ENCODE results near the gene USP13. TPM values are rescaled to one million over a fixed set of nuclear protein-coding genes. Genes with fewer than 3 reads are reported as not detected.

USP13 gene
- total and polyA plus RNA-seq, 2 donors (not counting 3 experiments of a cell fraction or from before 2014, with no cell fraction given) = 5.8 to 24.0 TPM

DNA sequence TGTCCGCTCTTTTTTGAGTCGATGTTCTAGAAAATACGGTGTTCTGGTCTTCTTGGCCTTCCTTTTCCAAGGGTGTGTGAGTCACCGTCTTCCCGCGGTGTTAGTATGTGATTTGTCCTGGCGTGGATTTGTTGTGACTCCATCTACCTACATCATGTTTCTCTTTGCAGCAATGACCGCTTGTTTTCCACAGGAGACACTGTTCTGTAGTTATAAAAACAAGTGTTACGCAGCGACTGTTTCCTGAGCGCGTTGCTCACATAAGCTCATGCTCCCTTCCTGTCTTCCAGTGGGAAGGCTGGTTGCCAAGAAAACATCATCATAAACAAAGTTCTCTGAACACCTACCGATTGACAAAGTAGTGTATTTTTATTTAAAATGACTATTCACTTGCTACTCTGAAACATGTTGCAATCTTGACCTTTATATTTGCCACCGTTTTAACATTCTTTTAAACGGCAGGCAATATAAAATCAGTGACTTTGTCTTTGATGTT lies 19.0 kb downstream of the USP13 start:
- TF ChIP-seq POLR2A (IDR thresholded peaks at IDR 0.05; ENCODE audit: low read depth, low read length) (no peak), POLR2AphosphoS5 (IDR thresholded peaks at IDR 0.05; ENCODE audit: insufficient read depth, low read depth, low read length) (peak; percentile 50), EZH2 (IDR thresholded peaks at IDR 0.05; ENCODE audit: borderline replicate concordance, low read depth, low read length, severe bottlenecking) (no peak), MYC (IDR thresholded peaks at IDR 0.05; ENCODE audit: low read depth, low read length) (peak; percentile 58), JUN (IDR thresholded peaks at IDR 0.05; ENCODE audit: borderline replicate concordance, insufficient read depth, insufficient read length, low read depth) (peak; percentile 98), FOS (IDR thresholded peaks at IDR 0.05; ENCODE audit: borderline replicate concordance, insufficient read depth, low read length) (peak; percentile 81)
- TF ChIP-seq, protein P1, sequence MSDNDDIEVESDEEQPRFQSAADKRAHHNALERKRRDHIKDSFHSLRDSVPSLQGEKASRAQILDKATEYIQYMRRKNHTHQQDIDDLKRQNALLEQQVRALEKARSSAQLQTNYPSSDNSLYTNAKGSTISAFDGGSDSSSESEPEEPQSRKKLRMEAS (IDR thresholded peaks at IDR 0.05; ENCODE audit: insufficient read depth, insufficient read length) = peak; percentile 43
- TF ChIP-seq, protein P2, sequence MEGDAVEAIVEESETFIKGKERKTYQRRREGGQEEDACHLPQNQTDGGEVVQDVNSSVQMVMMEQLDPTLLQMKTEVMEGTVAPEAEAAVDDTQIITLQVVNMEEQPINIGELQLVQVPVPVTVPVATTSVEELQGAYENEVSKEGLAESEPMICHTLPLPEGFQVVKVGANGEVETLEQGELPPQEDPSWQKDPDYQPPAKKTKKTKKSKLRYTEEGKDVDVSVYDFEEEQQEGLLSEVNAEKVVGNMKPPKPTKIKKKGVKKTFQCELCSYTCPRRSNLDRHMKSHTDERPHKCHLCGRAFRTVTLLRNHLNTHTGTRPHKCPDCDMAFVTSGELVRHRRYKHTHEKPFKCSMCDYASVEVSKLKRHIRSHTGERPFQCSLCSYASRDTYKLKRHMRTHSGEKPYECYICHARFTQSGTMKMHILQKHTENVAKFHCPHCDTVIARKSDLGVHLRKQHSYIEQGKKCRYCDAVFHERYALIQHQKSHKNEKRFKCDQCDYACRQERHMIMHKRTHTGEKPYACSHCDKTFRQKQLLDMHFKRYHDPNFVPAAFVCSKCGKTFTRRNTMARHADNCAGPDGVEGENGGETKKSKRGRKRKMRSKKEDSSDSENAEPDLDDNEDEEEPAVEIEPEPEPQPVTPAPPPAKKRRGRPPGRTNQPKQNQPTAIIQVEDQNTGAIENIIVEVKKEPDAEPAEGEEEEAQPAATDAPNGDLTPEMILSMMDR (IDR thresholded peaks at IDR 0.05; ENCODE audit: extremely low read depth in 1 of 2, insufficient read depth in 1 of 2, low read depth in 1 of 2, low read length in 2 of 2) = no peak
- H2AFZ ChIP-seq (ENCODE audit: low read depth, low read length) = no peak overlapping the region
- H3K9me3 ChIP-seq (replicated peaks; ENCODE audit: control insufficient read depth, insufficient read depth, low read length) = no peaks in the 10 kb centered on the region
- BruUV-seq (replicated peaks) = no TSS peak
- peak overlapping the region; percentile 93 for H3K9ac ChIP-seq (replicated peaks; ENCODE audit: extremely low read depth, insufficient read depth, low read length)
- peak; percentile 100 for DNase-seq (ENCODE audit: low read depth, low spot score)
- peak; percentile 98 for FAIRE-seq
- dilution Hi-C loops (cut with MboI; ENCODE audit: extremely low pct_ligation_motif_present, low sequenced_read_pairs) (no loop called here), intact Hi-C loops (cut with micrococcal nuclease) (loop anchor here (1.0 to 5.0 kb wide), 4 partner anchors 18 to 931 kb away; partner anchors contain the start of genes MRPL47, NDUFB5, TTC14 and USP13)
- no peaks in the 10 kb centered on the region for H3K36me3 ChIP-seq (ENCODE audit: control insufficient read depth in 2 of 2, extremely low read depth in 1 of 2, insufficient read depth in 2 of 2, low read length in 2 of 2)
- H3K27me3 ChIP-seq (ENCODE audit: control insufficient read depth in 2 of 2, insufficient read depth in 2 of 2, low read length in 2 of 2) = no peaks in the 10 kb centered on the region
- H3K9me1 ChIP-seq (replicated peaks; ENCODE audit: control insufficient read depth, extremely low read depth, insufficient read depth, low read length) = no peaks in the 10 kb centered on the region
- H3K4me3 ChIP-seq (replicated peaks in 1 of 3; ENCODE audit: insufficient read depth in 1 of 3, low read depth in 1 of 3, low read length in 3 of 3) = peak overlapping the region in 1 of 3 experiments; percentile 37
- H3K4me1 ChIP-seq (ENCODE audit: control insufficient read depth, extremely low read depth, insufficient read depth, low read length) = peaks cover 15% of the 10 kb centered on the region
- ChIA-PET CTCF (interaction anchor here (0.7 to 2.4 kb wide), 9 partner anchors 9 to 210 kb away, joined by 3 to 15 read pairs (median 3); partner anchors contain the start of genes MRPL47 and NDUFB5), POLR2A (interaction anchor here (1.1 kb wide), 1 partner anchor 19 kb away, joined by 5 read pairs; the partner anchor contains the start of gene USP13)
- H4K20me1 ChIP-seq (replicated peaks; ENCODE audit: control insufficient read depth, extremely low read depth, insufficient read depth, low read length) = no peaks in the 10 kb centered on the region
- H3K4me2 ChIP-seq (ENCODE audit: insufficient read depth, low read length) = peak overlapping the region; percentile 92
- peaks cover 63% of the 10 kb centered on the region for H3K79me2 ChIP-seq (ENCODE audit: control insufficient read depth, insufficient read depth, low read length)
- peak overlapping the region; percentile 94 for H3K27ac ChIP-seq (ENCODE audit: insufficient read depth, low read depth, low read length)

Data from endothelial cell of umbilical vein (primary cell).